H1 (cell line): ENCODE data around the gene KRTAP5-4. TPM values are rescaled to one million over a fixed set of nuclear protein-coding genes. Genes with fewer than 3 reads are reported as not detected.

Experiments used
- CTCF ChIA-PET: fragments of 300-600 bp; sonication (Branson Sonifier 250); formaldehyde crosslinking; loops from one replicate; lab custom pipeline; 2021; ENCODE audit not compliant: partially characterized antibody; lab: Charles Lee
- POLR2A ChIA-PET: fragments of 300-600 bp; sonication (Branson Sonifier 250); formaldehyde crosslinking; loops from one replicate; lab custom pipeline; 2021; ENCODE audit warnings: inconsistent platforms; ENCODE audit not compliant: partially characterized antibody; lab: Charles Lee
- DNase-seq, 2 experiments: peaks; one replicate each; pipeline versions ENCODE4 v3.0.0 to v3.0.0-alpha.2; 2010 to 2022; ENCODE audit warnings: low spot score in 2 of 2, low read depth in 1 of 2, mixed read lengths in 1 of 2
- FAIRE-seq: peaks from 2 replicates; lab custom pipeline; 2011; peaks lifted over from hg19 to GRCh38; lab: Jason Lieb, UNC
- H2AFZ ChIP-seq: 2 replicates; pipeline ENCODE4 v1.8.1; 2012; ENCODE audit warnings: low read length, inconsistent platforms
- H2AK5ac ChIP-seq: 2 replicates; pipeline ENCODE4 v1.6.1; 2013; ENCODE audit warnings: low read depth, low read length
- H2BK120ac ChIP-seq: replicated peaks from 2 replicates; pipeline ENCODE3; 2013; ENCODE audit warnings: low read depth, low read length, inconsistent platforms
- H2BK12ac ChIP-seq: 2 replicates; pipeline ENCODE4 v1.6.1; 2013; ENCODE audit warnings: low read depth, low read length
- H2BK15ac ChIP-seq: 2 replicates; pipeline ENCODE4 v1.6.1; 2013; ENCODE audit warnings: low read length
- H2BK20ac ChIP-seq: 2 replicates; pipeline ENCODE4 v1.6.1; 2013; ENCODE audit warnings: low read length
- H2BK5ac ChIP-seq: 2 replicates; pipeline ENCODE4 v1.6.1; 2013; ENCODE audit warnings: low read depth, low read length
- H3K14ac ChIP-seq: 2 replicates; pipeline ENCODE4 v1.6.1; 2013; ENCODE audit warnings: inconsistent platforms; ENCODE audit not compliant: insufficient read length
- H3K18ac ChIP-seq: 2 replicates; pipeline ENCODE4 v1.6.1; 2013; ENCODE audit warnings: low read length; ENCODE audit errors: extremely low read depth
- H3K23ac ChIP-seq: 2 replicates; pipeline ENCODE4 v1.6.1; 2013; ENCODE audit warnings: inconsistent platforms; ENCODE audit not compliant: insufficient read length
- H3K23me2 ChIP-seq: 2 replicates; pipeline ENCODE4 v1.6.1; 2013; ENCODE audit warnings: low read depth, low read length
- H3K27ac ChIP-seq: 2 replicates; pipeline ENCODE4 v1.6.1; 2011; ENCODE audit warnings: low read depth, low read length, inconsistent platforms
- H3K27me3 ChIP-seq, 4 experiments: replicated peaks in 1 of 4; 1 replicate in 1 of 4; 2 replicates in 3 of 4; pipeline versions ENCODE4 v1.6.1 to v1.8.1; 2011 to 2013; ENCODE audit warnings: low read length in 3 of 4, mild to moderate bottlenecking in 3 of 4, inconsistent platforms in 2 of 4, mixed read lengths in 2 of 4, moderate library complexity in 1 of 4; ENCODE audit not compliant: control insufficient read depth in 3 of 4, insufficient read depth in 3 of 4; ENCODE audit errors: extremely low read depth in 1 of 4
- H3K36me3 ChIP-seq, 4 experiments: 2 replicates each; pipeline versions ENCODE4 v1.6.1 to v1.8.1; 2011 to 2013; ENCODE audit warnings: mild to moderate bottlenecking in 4 of 4, low read length in 3 of 4, moderate library complexity in 2 of 4, control low read depth in 1 of 4, inconsistent platforms in 1 of 4; ENCODE audit not compliant: insufficient read depth in 4 of 4, control insufficient read depth in 2 of 4
- H3K4ac ChIP-seq: replicated peaks from 2 replicates; pipeline ENCODE3; 2013; ENCODE audit warnings: low read length, low read depth, mixed read lengths, inconsistent platforms; ENCODE audit not compliant: insufficient read length
- H3K4me1 ChIP-seq, 4 experiments: replicated peaks in 1 of 4; 1 replicate in 1 of 4; 2 replicates in 3 of 4; pipeline versions ENCODE4 v1.6.1 to v1.8.1; 2011 to 2013; ENCODE audit warnings: low read length in 3 of 4, inconsistent platforms in 2 of 4, mixed read lengths in 1 of 4; ENCODE audit not compliant: insufficient read depth in 4 of 4, control insufficient read depth in 3 of 4
- H3K4me2 ChIP-seq, 2 experiments: 2 replicates each; pipeline versions ENCODE4 v1.6.1 to v1.8.1; 2011 to 2013; ENCODE audit warnings: low read depth in 2 of 2, low read length in 2 of 2, control low read depth in 1 of 2, inconsistent platforms in 1 of 2, mild to moderate bottlenecking in 1 of 2; ENCODE audit not compliant: insufficient read depth in 1 of 2
- H3K4me3 ChIP-seq, 4 experiments: fragments of 200-600, 300-600 bp in 1 of 4; sonication (generic), shearing (Covaris generic), sonication (Bioruptor Twin) in 1 of 4; 2 replicates each; pipeline versions ENCODE4 v1.5.1 to v1.8.1; 2011 to 2016; ENCODE audit warnings: low read length in 4 of 4, low read depth in 3 of 4, control low read depth in 2 of 4, inconsistent platforms in 2 of 4, mild to moderate bottlenecking in 2 of 4, mixed read lengths in 1 of 4, moderate library complexity in 1 of 4; ENCODE audit not compliant: insufficient read depth in 2 of 4; ENCODE audit errors: extremely low read depth in 1 of 4
- H3K56ac ChIP-seq: replicated peaks from 2 replicates; pipeline ENCODE3; 2013; ENCODE audit warnings: low read depth, mild to moderate bottlenecking, mixed read lengths, low read length, inconsistent platforms; ENCODE audit not compliant: insufficient read length
- H3K79me1 ChIP-seq: 2 replicates; pipeline ENCODE4 v1.6.1; 2013; ENCODE audit warnings: low read depth, low read length, control low read depth
- H3K79me2 ChIP-seq, 2 experiments: 2 replicates each; pipeline versions ENCODE4 v1.6.1 to v1.8.1; 2012 to 2013; ENCODE audit warnings: low read length in 2 of 2, mild to moderate bottlenecking in 2 of 2, inconsistent platforms in 1 of 2; ENCODE audit not compliant: insufficient read depth in 2 of 2, control insufficient read depth in 1 of 2
- H3K9ac ChIP-seq, 4 experiments: replicated peaks in 1 of 4; 1 replicate in 1 of 4; 2 replicates in 3 of 4; pipeline versions ENCODE4 v1.6.1 to v1.8.1; 2011 to 2013; ENCODE audit warnings: low read depth in 3 of 4, low read length in 3 of 4, control low read depth in 2 of 4, mild to moderate bottlenecking in 2 of 4, moderate library complexity in 2 of 4, inconsistent platforms in 1 of 4; ENCODE audit errors: extremely low read depth in 1 of 4
- H3K9me3 ChIP-seq, 2 experiments: 2 replicates each; pipeline versions ENCODE4 v1.6.1 to v1.8.1; 2012 to 2013; ENCODE audit warnings: mild to moderate bottlenecking in 2 of 2, moderate library complexity in 2 of 2, control low read depth in 1 of 2, inconsistent platforms in 1 of 2, low read depth in 1 of 2, low read length in 1 of 2, mixed read lengths in 1 of 2; ENCODE audit not compliant: insufficient read depth in 2 of 2
- H4K20me1 ChIP-seq, 2 experiments: replicated peaks in 1 of 2; 2 replicates each; pipeline versions ENCODE3 to v1.8.1; 2011 to 2013; ENCODE audit warnings: inconsistent platforms in 2 of 2, low read length in 2 of 2, mild to moderate bottlenecking in 1 of 2; ENCODE audit not compliant: insufficient read depth in 2 of 2, control insufficient read depth in 1 of 2
- H4K5ac ChIP-seq: 2 replicates; pipeline ENCODE4 v1.6.1; 2013; ENCODE audit warnings: low read length, low read depth, mixed read lengths, inconsistent platforms; ENCODE audit not compliant: insufficient read length
- H4K8ac ChIP-seq: 2 replicates; pipeline ENCODE4 v1.8.0; 2013; ENCODE audit warnings: mild to moderate bottlenecking, moderate library complexity, low read length, inconsistent platforms; ENCODE audit not compliant: insufficient read depth; ENCODE audit errors: extremely low read depth
- H4K91ac ChIP-seq: replicated peaks from 2 replicates; pipeline ENCODE3; 2013; ENCODE audit warnings: low read length, mixed read lengths, inconsistent platforms; ENCODE audit not compliant: insufficient read length
- BACH1 ChIP-seq: IDR thresholded peaks from 2 replicates; pipeline ENCODE4 v1.6.1; 2012; ENCODE audit warnings: low read length, improper control_type of control experiment
- CHD2 ChIP-seq: IDR thresholded peaks from 2 replicates; pipeline ENCODE4 v1.6.1; 2012; ENCODE audit warnings: low read length, improper control_type of control experiment
- EGR1 ChIP-seq: IDR thresholded peaks from 2 replicates; pipeline ENCODE4 v1.6.1; 2011; ENCODE audit warnings: low read depth, low read length, borderline replicate concordance
- EP300 ChIP-seq, 2 experiments: IDR thresholded peaks; 1 replicate in 1 of 2; 2 replicates in 1 of 2; pipeline ENCODE4 v1.6.1; 2011 to 2012; ENCODE audit warnings: low read depth in 2 of 2, low read length in 2 of 2, mild to moderate bottlenecking in 2 of 2, borderline replicate concordance in 1 of 2, inconsistent platforms in 1 of 2, moderate library complexity in 1 of 2
- GABPA ChIP-seq: IDR thresholded peaks from 2 replicates; pipeline ENCODE4 v1.6.1; 2011; ENCODE audit warnings: mild to moderate bottlenecking, low read length, moderate library complexity, borderline replicate concordance; ENCODE audit not compliant: insufficient read depth
- JUN ChIP-seq: IDR thresholded peaks from 2 replicates; pipeline ENCODE4 v1.6.1; 2011; ENCODE audit warnings: low read depth, mild to moderate bottlenecking, improper control_type of control experiment, low read length
- KDM1A ChIP-seq: fragments of 200-600, 300-600 bp; sonication (generic); IDR thresholded peaks from 2 replicates; pipeline ENCODE4 v1.7.1; 2016; ENCODE audit warnings: mild to moderate bottlenecking, low read length, borderline replicate concordance
- POLR2A ChIP-seq, 2 experiments: IDR thresholded peaks; 1 replicate in 1 of 2; 2 replicates in 1 of 2; pipeline ENCODE4 v1.6.1; 2011; ENCODE audit warnings: low read depth in 2 of 2, low read length in 2 of 2, mild to moderate bottlenecking in 2 of 2; ENCODE audit errors: control extremely low read depth in 1 of 2
- POLR2AphosphoS5 ChIP-seq: IDR thresholded peaks from 2 replicates; pipeline ENCODE4 v1.6.1; 2011; ENCODE audit warnings: low read depth, low read length
- RBBP5 ChIP-seq: IDR thresholded peaks from 2 replicates; pipeline ENCODE4 v1.7.1; 2012; ENCODE audit warnings: low read depth, mild to moderate bottlenecking, inconsistent platforms, low read length, moderate library complexity, borderline replicate concordance
- SAP30 ChIP-seq: fragments of 300-600 bp; sonication (generic); IDR thresholded peaks from 2 replicates; pipeline ENCODE4 v1.7.1; 2012; ENCODE audit warnings: low read length, moderate library complexity, mild to moderate bottlenecking, inconsistent platforms; ENCODE audit not compliant: insufficient read depth, insufficient replicate concordance
- USF2 ChIP-seq: IDR thresholded peaks from 2 replicates; pipeline ENCODE4 v1.6.1; 2011; ENCODE audit warnings: low read length, improper control_type of control experiment
- WGBS, 2 experiments: shearing (Covaris generic) in 1 of 2; methylation state at CpG; one replicate each; pipeline versions ENCODE4 v1.1.6 to v1.1.7; 2013 to 2015; ENCODE audit warnings: low lambda C conversion rate in 2 of 2, mixed read lengths in 2 of 2, inconsistent platforms in 1 of 2, low coverage in 1 of 2, missing lambda C conversion rate in 1 of 2; ENCODE audit not compliant: insufficient replicate concordance in 2 of 2, insufficient coverage in 1 of 2, insufficient read length in 1 of 2; ENCODE audit errors: extremely low coverage in 1 of 2, missing lambda C conversion rate in 1 of 2; 5-methylcytosine and 5-hydroxymethylcytosine counted together
- polyA plus RNA-seq, 7 experiments: library from polyadenylated mRNA; depleted of rRNA in 3 of 7; stranded (reverse) in 5 of 7; unstranded in 2 of 7; fragments of >200 nt in 5 of 7; fragments of 200-250 nt in 2 of 7; gene quantifications; 1 replicate in 5 of 7; 2 replicates in 1 of 7; 4 replicates in 1 of 7; pipeline versions ENCODE4 v1.2.1 to v1.2.3, GENCODE V29; 2011 to 2013; ENCODE audit warnings: missing spikeins in 2 of 7, mixed read lengths in 2 of 7
- total RNA-seq: library from RNA; stranded (reverse); fragmentation: NEBNext Ultra II Directional; extraction: Animal tissue kit (Norgen Biotek cat#: 25700); gene quantifications from 2 replicates; pipeline ENCODE4 v1.2.1, GENCODE V29; 2021
- TF ChIP-seq, protein P1 (sequence below): IDR thresholded peaks from 2 replicates; pipeline ENCODE4 v1.6.1; 2012; ENCODE audit warnings: inconsistent platforms

KRTAP5-4 gene
- total and polyA plus RNA-seq, 2 of the 8 experiments (the other 6 are each of a cell fraction or from before 2014, with no cell fraction given): not detected

GRCh38 chr11:1576825-1577224 is 45.1 kb downstream of the KRTAP5-4 start:
- DNase-seq: no peak
- H3K27me3 ChIP-seq: peaks cover 18 to 34% (median 30%) of the 10 kb centered on the region in 4 experiments
- TF ChIP-seq, protein P1, sequence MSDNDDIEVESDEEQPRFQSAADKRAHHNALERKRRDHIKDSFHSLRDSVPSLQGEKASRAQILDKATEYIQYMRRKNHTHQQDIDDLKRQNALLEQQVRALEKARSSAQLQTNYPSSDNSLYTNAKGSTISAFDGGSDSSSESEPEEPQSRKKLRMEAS: no peak
- TF ChIP-seq POLR2A (IDR thresholded peaks at IDR 0.05; ENCODE audit: control extremely low read depth in 1 of 2, low read depth in 2 of 2, low read length in 2 of 2) (no peak), GABPA (no peak), EGR1 (no peak), RBBP5 (no peak), POLR2AphosphoS5 (no peak), SAP30 (no peak), KDM1A (no peak), BACH1 (no peak), EP300 (IDR thresholded peaks at IDR 0.05; ENCODE audit: borderline replicate concordance in 1 of 2, low read depth in 2 of 2, low read length in 2 of 2) (no peak), USF2 (no peak), JUN (no peak), CHD2 (no peak)

More at GRCh38 chr11:1576825-1577224, 45.1 kb downstream of the KRTAP5-4 start:
- POLR2A ChIA-PET: interaction anchor here (0.6 kb wide), 2 partner anchors 16 to 50 kb away, joined by 3 read pairs; no protein-coding TSS in a partner anchor
- CTCF ChIA-PET: interaction anchor here (0.6 to 8.2 kb wide), 13 partner anchors 12 to 336 kb away, joined by 3 to 144 read pairs (median 3); partner anchors contain the start of genes KRTAP5-2 and KRTAP5-5
- H3K79me2 ChIP-seq: no peaks in the 10 kb centered on the region
- H3K23ac ChIP-seq: no peak overlapping the region
- no peak for FAIRE-seq
- no peak overlapping the region for H3K9ac ChIP-seq
- H3K9me3 ChIP-seq: peaks cover 0 to 6% of the 10 kb centered on the region in 2 experiments; a peak in 2 of 4 replicates
- H4K5ac ChIP-seq: no peak overlapping the region
- no peaks in the 10 kb centered on the region; the same call in 1 of the 2 replicates for H3K23me2 ChIP-seq
- H3K27ac ChIP-seq: no peak overlapping the region
- no peak overlapping the region for H3K4me2 ChIP-seq
- H2BK120ac ChIP-seq: no peak overlapping the region
- H2BK5ac ChIP-seq: no peak overlapping the region
- H3K56ac ChIP-seq: no peak overlapping the region
- H3K4me3 ChIP-seq: no peak overlapping the region
- H2AFZ ChIP-seq: no peak overlapping the region
- no peaks in the 10 kb centered on the region for H3K36me3 ChIP-seq
- H4K20me1 ChIP-seq: peaks cover 0 to 4% of the 10 kb centered on the region in 2 experiments
- H3K79me1 ChIP-seq: no peaks in the 10 kb centered on the region
- peaks cover 0 to 14% (median 6%) of the 10 kb centered on the region in 4 experiments; a peak in 6 of 7 replicates for H3K4me1 ChIP-seq
- H3K4ac ChIP-seq: no peak overlapping the region
- WGBS, 2 experiments: 83% methylated on average over 6 of the region's 6 CpGs; no CpG with 5 or more reads in 1 of the 2 experiments
- no peak overlapping the region for H2BK15ac ChIP-seq
- H3K18ac ChIP-seq: no peak overlapping the region; the same call in 1 of the 2 replicates
- no peak overlapping the region for H3K14ac ChIP-seq
- H2BK12ac ChIP-seq: no peak overlapping the region
- H4K91ac ChIP-seq: no peak overlapping the region
- no peak overlapping the region for H2AK5ac ChIP-seq
- H4K8ac ChIP-seq: no peak overlapping the region
- no peak overlapping the region for H2BK20ac ChIP-seq
